Activated naive CD8-positive, alpha-beta T cell treated with anti-CD3 and anti-CD28 coated beads, Interleukin-2, amount 50 U/mL, for 24 hours (primary cell): Measurements from ENCODE around the gene DESI1.
A peak's percentile ranks its signal among the peaks of the same experiment; 100 is the strongest.
"Not testable (repeated sequence)": the region's sequence is repeated elsewhere in the genome, so short reads cannot be mapped to it uniquely, and the experiment has no call there.

ENCODE experiments used
- ATAC-seq: fragments of 150-1000 bp; cut with Tn5 transposase; one replicate; pipeline ENCODE4 v1.10.0; 2021
- DNase-seq: peaks from one replicate; pipeline ENCODE4 v3.0.0; 2021
- H3K27ac Mint-ChIP-seq: one replicate; pipeline ENCODE4 v1.8.0; 2021; ENCODE audit warnings: mild to moderate bottlenecking, mixed read lengths
- H3K27me3 Mint-ChIP-seq: one replicate; pipeline ENCODE4 v1.8.0; 2021; ENCODE audit warnings: mixed read lengths
- H3K36me3 Mint-ChIP-seq: one replicate; pipeline ENCODE4 v1.8.0; 2021; ENCODE audit warnings: low read depth, mixed read lengths
- H3K4me1 Mint-ChIP-seq: one replicate; pipeline ENCODE4 v1.8.0; 2021; ENCODE audit warnings: mixed read lengths
- H3K4me3 Mint-ChIP-seq: one replicate; pipeline ENCODE4 v1.8.0; 2021; ENCODE audit warnings: mild to moderate bottlenecking, moderate library complexity, mixed read lengths
- H3K9me3 Mint-ChIP-seq: one replicate; pipeline ENCODE4 v1.8.0; 2021; ENCODE audit warnings: mixed read lengths

The DESI1 gene

GRCh38 chr22:41564563-41564962, 56.3 kb downstream of the DESI1 start:
- Mint-ChIP-seq H3K4me1 (peaks cover 4% of the 10 kb centered on the region), H3K4me3 (no peak overlapping the region), H3K27me3 (peaks cover 24% of the 10 kb centered on the region), H3K9me3 (no peaks in the 10 kb centered on the region), H3K36me3 (no peaks in the 10 kb centered on the region), H3K27ac (no peak overlapping the region)
- ATAC-seq (no peak), DNase-seq (no peak)

- ATAC-seq = no peak
- Mint-ChIP-seq H3K4me3 (no peak overlapping the region), H3K4me1 (peaks cover 4% of the 10 kb centered on the region), H3K27me3 (peaks cover 23% of the 10 kb centered on the region), H3K9me3 (no peaks in the 10 kb centered on the region), H3K36me3 (no peaks in the 10 kb centered on the region), H3K27ac (no peak overlapping the region)
- DNase-seq = no peak
Measured at GRCh38 chr22:41563051-41563711, 57.7 kb downstream of the DESI1 start.

GRCh38 chr22:41562461-41562860, 58.4 kb downstream of the DESI1 start:
- H3K4me3 Mint-ChIP-seq = no peak overlapping the region
- no peaks in the 10 kb centered on the region for H3K9me3 Mint-ChIP-seq
- DNase-seq (no peak), ATAC-seq (no peak)
- no peaks in the 10 kb centered on the region for H3K36me3 Mint-ChIP-seq
- H3K27me3 Mint-ChIP-seq = peaks cover 27% of the 10 kb centered on the region
- H3K4me1 Mint-ChIP-seq = peaks cover 8% of the 10 kb centered on the region
- no peak overlapping the region for H3K27ac Mint-ChIP-seq

GRCh38 chr22:41561788-41562187, 59.1 kb downstream of the DESI1 start:
- Mint-ChIP-seq H3K9me3 (no peaks in the 10 kb centered on the region), H3K36me3 (no peaks in the 10 kb centered on the region), H3K4me1 (peaks cover 13% of the 10 kb centered on the region), H3K27me3 (peaks cover 30% of the 10 kb centered on the region), H3K4me3 (no peak overlapping the region), H3K27ac (no peak overlapping the region)
- DNase-seq (no peak), ATAC-seq (no peak)

GRCh38 chr22:41561335-41561734, 59.5 kb downstream of the DESI1 start:
- no peak overlapping the region for H3K4me3 Mint-ChIP-seq
- peaks cover 13% of the 10 kb centered on the region for H3K4me1 Mint-ChIP-seq
- DNase-seq (no peak), ATAC-seq (no peak)
- H3K36me3 Mint-ChIP-seq = no peaks in the 10 kb centered on the region
- no peaks in the 10 kb centered on the region for H3K9me3 Mint-ChIP-seq
- peaks cover 32% of the 10 kb centered on the region for H3K27me3 Mint-ChIP-seq
- H3K27ac Mint-ChIP-seq = no peak overlapping the region

- H3K4me3 Mint-ChIP-seq = no peak overlapping the region
- ATAC-seq = no peak
- H3K4me1 Mint-ChIP-seq = peaks cover 9% of the 10 kb centered on the region
- no peak for DNase-seq
- H3K9me3 Mint-ChIP-seq = no peaks in the 10 kb centered on the region
- peaks cover 37% of the 10 kb centered on the region for H3K27me3 Mint-ChIP-seq
- H3K27ac Mint-ChIP-seq = no peak overlapping the region
- H3K36me3 Mint-ChIP-seq = no peaks in the 10 kb centered on the region
Measured at GRCh38 chr22:41560095-41560471, 60.8 kb downstream of the DESI1 start.

- DNase-seq, H3K4me3 Mint-ChIP-seq, H3K36me3 Mint-ChIP-seq, ATAC-seq, H3K9me3 Mint-ChIP-seq, H3K4me1 Mint-ChIP-seq, H3K27ac Mint-ChIP-seq: not testable (repeated sequence)
- peaks cover 37% of the 10 kb centered on the region for H3K27me3 Mint-ChIP-seq
Measured at GRCh38 chr22:41558241-41558630, 62.6 kb downstream of the DESI1 start.

- H3K4me3 Mint-ChIP-seq = no peak overlapping the region
- no peaks in the 10 kb centered on the region for H3K36me3 Mint-ChIP-seq
- H3K9me3 Mint-ChIP-seq = no peaks in the 10 kb centered on the region
- H3K4me1 Mint-ChIP-seq = peaks cover 9% of the 10 kb centered on the region
- no peak overlapping the region for H3K27ac Mint-ChIP-seq
- DNase-seq (no peak), ATAC-seq (peak; percentile 52)
- peaks cover 35% of the 10 kb centered on the region for H3K27me3 Mint-ChIP-seq
Measured at GRCh38 chr22:41557401-41558240, 63.2 kb downstream of the DESI1 start.

- no peak overlapping the region for H3K4me3 Mint-ChIP-seq
- ATAC-seq = no peak
- peaks cover 33% of the 10 kb centered on the region for H3K27me3 Mint-ChIP-seq
- H3K36me3 Mint-ChIP-seq = no peaks in the 10 kb centered on the region
- H3K9me3 Mint-ChIP-seq = no peaks in the 10 kb centered on the region
- peaks cover 9% of the 10 kb centered on the region for H3K4me1 Mint-ChIP-seq
- H3K27ac Mint-ChIP-seq = no peak overlapping the region
- no peak for DNase-seq
Measured at GRCh38 chr22:41556561-41556960, 64.3 kb downstream of the DESI1 start.

- Mint-ChIP-seq H3K27me3 (peaks cover 23% of the 10 kb centered on the region), H3K9me3 (no peaks in the 10 kb centered on the region), H3K4me1 (peaks cover 9% of the 10 kb centered on the region), H3K27ac (no peak overlapping the region), H3K4me3 (no peak overlapping the region), H3K36me3 (no peaks in the 10 kb centered on the region)
- ATAC-seq (no peak), DNase-seq (no peak)
Measured at GRCh38 chr22:41555325-41555982, 65.4 kb downstream of the DESI1 start.

- peaks cover 3% of the 10 kb centered on the region for H3K4me1 Mint-ChIP-seq
- no peak overlapping the region for H3K4me3 Mint-ChIP-seq
- no peaks in the 10 kb centered on the region for H3K36me3 Mint-ChIP-seq
- H3K27me3 Mint-ChIP-seq = peaks cover 10% of the 10 kb centered on the region
- ATAC-seq = no peak
- no peak for DNase-seq
- H3K27ac Mint-ChIP-seq = no peak overlapping the region
- H3K9me3 Mint-ChIP-seq = no peaks in the 10 kb centered on the region
Measured at GRCh38 chr22:41551877-41552582, 68.8 kb downstream of the DESI1 start.

- no peak for DNase-seq
- no peaks in the 10 kb centered on the region for H3K9me3 Mint-ChIP-seq
Measured at GRCh38 chr22:41550952-41551491, 69.8 kb downstream of the DESI1 start.

GRCh38 chr22:41548830-41549211, 72.0 kb downstream of the DESI1 start:
- Mint-ChIP-seq H3K36me3 (no peaks in the 10 kb centered on the region), H3K27ac (no peak overlapping the region), H3K4me1 (peaks cover 13% of the 10 kb centered on the region), H3K27me3 (no peaks in the 10 kb centered on the region), H3K9me3 (no peaks in the 10 kb centered on the region), H3K4me3 (no peak overlapping the region)
- DNase-seq = no peak
- ATAC-seq = no peak

More at GRCh38 chr22:41550952-41551491, 69.8 kb downstream of the DESI1 start:
- Mint-ChIP-seq H3K4me1 (no peaks in the 10 kb centered on the region), H3K27me3 (peaks cover 2% of the 10 kb centered on the region), H3K4me3 (no peak overlapping the region), H3K36me3 (no peaks in the 10 kb centered on the region), H3K27ac (no peak overlapping the region)
- no peak for ATAC-seq
